HG03060 (cell line): Measurements from ENCODE around the gene NFRKB.
"Not testable (repeated sequence)": the region's sequence is repeated elsewhere in the genome, so short reads cannot be mapped to it uniquely, and the experiment has no call there.

Experiments
- ATAC-seq: cut with Tn5 transposase; IDR thresholded peaks from one replicate; pipeline ENCODE4 v1.9.1; 2021; ENCODE audit warnings: low read depth, moderate number of reproducible peaks; ENCODE audit not compliant: unreplicated experiment

Gene NFRKB

GRCh38 chr11:129894278-129895125, 876 bp downstream of the NFRKB start:
- ATAC-seq: no peak

GRCh38 chr11:129888451-129888850, 6.9 kb downstream of the NFRKB start:
- ATAC-seq: no peak

GRCh38 chr11:129885381-129885780, 10.0 kb downstream of the NFRKB start:
- ATAC-seq: no peak

- ATAC-seq: no peak
Observed at GRCh38 chr11:129884581-129884980, 10.8 kb downstream of the NFRKB start.

GRCh38 chr11:129881570-129882170, 13.7 kb downstream of the NFRKB start:
- ATAC-seq: no peak

- ATAC-seq: no peak
Observed at GRCh38 chr11:129880311-129880710, 15.1 kb downstream of the NFRKB start.

- no peak for ATAC-seq
Observed at GRCh38 chr11:129871914-129872313, 23.5 kb downstream of the NFRKB start.

- not testable (repeated sequence) for ATAC-seq
Observed at GRCh38 chr11:129868626-129869025, 26.8 kb downstream of the NFRKB start.

GRCh38 chr11:129866311-129866710, 29.1 kb downstream of the NFRKB start:
- ATAC-seq: no peak

- no peak for ATAC-seq
Observed at GRCh38 chr11:129865701-129866100, 29.7 kb downstream of the NFRKB start.

- no peak for ATAC-seq
Observed at GRCh38 chr11:129864811-129865210, 30.6 kb downstream of the NFRKB start.

- no peak for ATAC-seq
Observed at GRCh38 chr11:129861702-129862522, 33.5 kb downstream of the NFRKB start.

- ATAC-seq: no peak
Observed at GRCh38 chr11:129856036-129856435, 39.3 kb downstream of the NFRKB start.

- no peak for ATAC-seq
Observed at GRCh38 chr11:129855086-129855485, 40.3 kb downstream of the NFRKB start.

GRCh38 chr11:129854232-129854805, 41.1 kb downstream of the NFRKB start:
- ATAC-seq: no peak

GRCh38 chr11:129853518-129854231, 41.7 kb downstream of the NFRKB start:
- no peak for ATAC-seq

- ATAC-seq: no peak
Observed at GRCh38 chr11:129852125-129852740, 43.1 kb downstream of the NFRKB start.

GRCh38 chr11:129849447-129850130, 45.8 kb downstream of the NFRKB start:
- ATAC-seq: no peak

- ATAC-seq: not testable (repeated sequence)
Observed at GRCh38 chr11:129847361-129847760, 48.0 kb downstream of the NFRKB start.
